GM12865 (cell line): ENCODE measurements around the gene HIGD1C.

Experiments
- DNase-seq: peaks from one replicate; pipeline ENCODE4 v3.0.0; 2010; ENCODE audit warnings: low read depth
- H3K4me3 ChIP-seq: 2 replicates; pipeline ENCODE4 v1.5.1; 2011; ENCODE audit warnings: mild to moderate bottlenecking, low read depth, low read length, control low read depth
- CTCF ChIP-seq: IDR thresholded peaks from 2 replicates; pipeline ENCODE4 v1.5.1; 2011; ENCODE audit warnings: low read length, control low read depth, low read depth, inconsistent platforms; ENCODE audit not compliant: insufficient read depth; ENCODE audit errors: missing control alignments

HIGD1C gene

DNA sequence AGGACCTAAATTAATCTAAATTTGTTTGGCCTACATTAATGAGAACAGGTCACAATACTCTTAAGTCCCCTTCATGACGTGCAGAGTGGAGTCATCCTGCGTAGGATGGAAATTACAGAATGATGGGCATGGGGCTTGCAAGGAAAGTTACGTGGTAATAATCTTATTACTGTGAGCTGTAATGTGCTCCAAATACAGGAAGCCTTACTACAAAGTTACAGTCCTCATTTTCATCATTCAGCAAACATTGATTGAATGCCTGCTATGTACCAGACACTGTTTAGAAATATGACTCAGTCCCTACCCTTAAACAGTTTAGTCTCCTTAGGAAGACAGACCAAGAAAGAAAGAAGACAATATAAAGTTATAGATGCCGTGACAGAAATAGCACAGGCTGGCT is 9.4 kb downstream of the HIGD1C start:
- DNase-seq, result no peak
- TF ChIP-seq CTCF, result no peak
- H3K4me3 ChIP-seq, result no peak overlapping the region

DNA sequence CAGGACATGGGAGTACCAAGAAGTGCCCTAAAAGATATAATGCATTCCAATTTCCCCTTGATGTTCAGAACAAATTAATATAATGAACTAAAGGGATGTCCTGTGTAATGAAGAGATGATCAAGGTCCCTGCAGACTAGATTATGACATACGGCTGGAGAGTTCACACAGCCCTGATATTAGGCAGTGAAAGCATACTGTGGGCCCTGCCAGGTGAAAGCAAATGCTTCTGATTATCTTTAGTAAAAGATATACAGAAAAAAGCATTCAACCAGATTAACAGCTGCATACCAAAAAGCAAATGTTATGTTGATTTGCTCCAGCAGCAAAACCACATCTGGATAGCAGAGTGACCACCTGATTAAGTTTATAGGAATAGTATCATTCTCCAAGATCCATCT is 12.1 kb downstream of the HIGD1C start:
- TF ChIP-seq CTCF, result no peak
- DNase-seq, result no peak
- no peak overlapping the region for H3K4me3 ChIP-seq

GRCh38 chr12:50971946-50972345 is 19.6 kb downstream of the HIGD1C start:
- TF ChIP-seq CTCF, result no peak
- no peak for DNase-seq
- no peak overlapping the region for H3K4me3 ChIP-seq

GRCh38 chr12:50979369-50980052 is 27.2 kb downstream of the HIGD1C start:
- TF ChIP-seq CTCF, result no peak
- DNase-seq, result peak; percentile 80
- H3K4me3 ChIP-seq, result no peak overlapping the region; the same call in 1 of the 2 replicates

DNA sequence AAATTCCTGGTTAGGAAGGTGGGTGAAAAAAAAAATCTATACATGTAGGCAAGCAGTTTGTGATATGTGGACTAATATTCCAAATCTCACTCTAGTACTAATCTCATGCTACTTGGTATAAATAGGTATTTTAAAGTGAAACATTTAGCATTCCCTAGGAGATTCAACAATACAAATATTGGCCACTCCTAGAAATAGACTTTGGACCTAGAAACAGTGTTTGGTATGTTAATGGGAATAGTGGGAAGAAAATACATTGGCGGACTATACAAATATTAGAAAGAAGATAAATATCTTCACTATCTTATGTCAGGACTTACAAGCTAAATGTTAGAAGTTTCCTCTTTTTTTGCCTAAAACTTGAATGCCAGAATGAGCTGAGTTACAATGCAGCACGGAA is 28.2 kb downstream of the HIGD1C start:
- no peak overlapping the region for H3K4me3 ChIP-seq
- TF ChIP-seq CTCF, result no peak
- DNase-seq, result no peak

DNA sequence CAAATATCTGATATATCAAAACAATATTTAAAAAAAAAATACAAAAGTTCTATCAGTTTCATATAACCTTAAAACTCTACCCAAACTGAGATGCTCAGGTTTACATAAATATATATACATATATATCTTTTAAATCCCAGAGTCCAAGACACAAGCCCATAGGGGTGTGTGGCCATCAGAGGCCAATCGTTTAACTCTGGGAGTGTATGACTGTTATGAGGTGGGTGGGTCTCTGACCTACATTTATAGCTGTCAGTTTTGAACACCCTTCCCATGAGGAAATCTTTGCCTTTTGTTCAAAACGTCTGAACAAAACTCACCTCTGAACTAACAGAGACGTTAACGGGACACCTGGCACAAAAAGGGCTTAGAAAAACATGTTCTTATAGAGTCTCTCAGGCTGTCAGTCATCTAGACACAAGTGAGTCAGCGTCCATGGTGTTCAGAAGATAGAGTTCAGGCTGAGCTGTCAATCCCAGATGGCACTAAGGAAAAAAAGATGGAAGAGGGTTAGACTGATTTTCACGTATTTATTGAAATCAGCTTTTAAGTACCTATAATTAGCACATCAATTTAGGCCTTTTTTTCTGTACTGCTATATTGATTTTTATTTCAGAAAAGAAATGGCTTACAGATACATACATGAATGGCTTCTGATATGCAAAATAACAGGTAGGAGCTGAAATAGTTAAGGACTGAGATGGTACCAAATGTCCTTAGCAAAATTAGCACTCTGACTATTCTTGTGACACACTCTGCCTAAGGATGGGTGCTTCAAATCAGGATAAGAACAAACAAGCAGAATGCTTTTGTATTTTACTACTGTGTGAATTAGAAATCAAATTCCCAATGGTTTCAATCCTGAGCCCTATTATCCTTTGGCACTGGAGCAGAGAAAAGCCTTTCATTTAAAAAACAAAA is 29.2 kb downstream of the HIGD1C start:
- TF ChIP-seq CTCF, result no peak
- H3K4me3 ChIP-seq, result no peak overlapping the region
- DNase-seq, result no peak
